Metanephros (tissue), 1 donor: ENCODE results near the gene OR14J1. TPM values are rescaled to one million over a fixed set of nuclear protein-coding genes. Genes with fewer than 3 reads are reported as not detected.

ENCODE experiments used
- total RNA-seq: library from RNA; depleted of rRNA; stranded (reverse); fragments of >200 nt; gene quantifications from one replicate; pipeline ENCODE4 v1.2.3, GENCODE V29; 2014

Gene OR14J1, protein sequence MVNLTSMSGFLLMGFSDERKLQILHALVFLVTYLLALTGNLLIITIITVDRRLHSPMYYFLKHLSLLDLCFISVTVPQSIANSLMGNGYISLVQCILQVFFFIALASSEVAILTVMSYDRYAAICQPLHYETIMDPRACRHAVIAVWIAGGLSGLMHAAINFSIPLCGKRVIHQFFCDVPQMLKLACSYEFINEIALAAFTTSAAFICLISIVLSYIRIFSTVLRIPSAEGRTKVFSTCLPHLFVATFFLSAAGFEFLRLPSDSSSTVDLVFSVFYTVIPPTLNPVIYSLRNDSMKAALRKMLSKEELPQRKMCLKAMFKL
- not detected for total RNA-seq

DNA sequence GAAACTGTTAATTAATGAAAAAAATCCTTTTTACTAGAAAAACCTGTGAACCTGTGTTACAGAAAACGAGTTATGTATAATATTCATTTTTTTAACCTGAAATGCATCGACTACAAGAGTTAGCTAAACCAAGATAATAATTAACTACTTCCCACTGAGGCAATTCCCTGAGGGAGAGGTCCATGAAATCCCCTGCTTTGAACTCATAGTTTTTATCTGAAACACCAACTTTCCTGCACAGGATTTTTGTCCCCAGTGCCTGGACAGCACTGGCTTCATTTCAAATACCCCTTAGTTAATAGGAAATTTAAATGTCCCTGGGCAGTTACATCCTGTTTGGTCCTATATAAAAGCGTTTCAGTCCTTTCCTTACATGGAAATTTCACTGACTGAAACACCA is at the start of gene OR14J1:
Gene OR14J1, plus strand, starts transcription at position 386 of the 400 bp plus-strand sequence. CDS start 4,989 bp downstream, outside the sequence.

Other genes starting within 250 kb of the OR14J1 start
- gene OR2B3, start 214.4 kb upstream of the OR14J1 start, total RNA-seq, result not detected
- gene OR2J1, start 202.2 kb upstream of the OR14J1 start, total RNA-seq, result not detected
- gene OR2J3, start 193.6 kb upstream of the OR14J1 start, total RNA-seq, result not detected
- gene OR2J2, start 130.8 kb upstream of the OR14J1 start, total RNA-seq, result 0.12 TPM
- not detected for gene OR5V1, start 67.2 kb downstream of the OR14J1 start, total RNA-seq
- gene OR12D3, start 73.6 kb downstream of the OR14J1 start, total RNA-seq, result not detected
- not detected for gene OR12D2, start 93.9 kb downstream of the OR14J1 start, total RNA-seq
- gene OR12D1, start 113.2 kb downstream of the OR14J1 start, total RNA-seq, result not detected
- not detected for gene OR10C1, start 137.6 kb downstream of the OR14J1 start, total RNA-seq
- gene OR11A1, start 155.4 kb downstream of the OR14J1 start, total RNA-seq, result not detected
- not detected for gene OR2H1, start 155.5 kb downstream of the OR14J1 start, total RNA-seq
- not detected for gene MAS1L, start 186.3 kb downstream of the OR14J1 start, total RNA-seq